GM19043 (cell line): ENCODE data around the gene ZPR1.
A peak's percentile ranks its signal among the peaks of the same experiment; 100 is the strongest.
"Not testable (repeated sequence)": the region's sequence is repeated elsewhere in the genome, so short reads cannot be mapped to it uniquely, and the experiment has no call there.

Source experiments
- ATAC-seq: cut with Tn5 transposase; IDR thresholded peaks from one replicate; pipeline ENCODE4 v1.9.1; 2021; ENCODE audit warnings: low read depth; ENCODE audit not compliant: unreplicated experiment

Gene ZPR1

DNA sequence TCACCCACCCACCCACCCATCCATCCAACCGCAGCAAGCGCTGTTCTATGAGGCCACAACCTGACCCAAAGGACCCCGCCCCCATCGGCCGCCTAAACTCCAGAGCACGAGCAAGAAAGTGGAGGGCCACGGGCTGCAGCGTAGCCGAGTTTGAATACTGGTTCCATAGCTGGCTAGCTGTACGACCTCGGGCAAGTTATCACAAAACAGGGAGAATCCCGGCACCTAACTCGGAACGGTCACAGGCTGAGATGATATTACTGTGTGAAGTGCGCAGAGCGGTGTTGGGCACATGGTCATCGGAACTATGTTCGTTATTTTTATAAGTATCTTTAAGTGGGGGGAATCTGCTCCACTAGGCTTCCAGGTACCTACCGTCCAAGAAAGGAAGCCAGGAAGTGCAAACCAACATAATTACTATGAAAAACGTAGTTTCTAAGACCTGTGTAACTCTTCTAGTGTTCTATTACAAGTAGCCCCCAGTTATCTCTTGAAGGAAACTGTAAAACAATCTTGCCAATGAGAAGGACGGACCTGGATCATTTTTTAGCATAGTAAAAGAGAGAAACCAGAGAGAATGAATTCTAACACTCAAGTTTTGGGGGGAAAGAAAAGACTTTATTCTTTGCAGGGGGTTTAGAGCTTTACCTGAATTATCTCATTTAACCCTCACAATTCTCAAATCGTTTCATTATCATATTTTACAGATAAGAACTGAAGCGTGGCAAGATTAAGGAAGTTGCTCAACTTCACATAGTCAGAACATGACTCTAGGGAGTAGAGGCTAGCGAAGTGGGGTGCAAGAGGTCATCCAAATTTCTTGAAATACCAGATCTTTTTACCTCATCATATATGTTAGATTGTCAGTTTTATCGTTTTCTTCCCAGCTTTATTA lies 14.4 kb downstream of the ZPR1 start:
- peak; percentile 36 for ATAC-seq

DNA sequence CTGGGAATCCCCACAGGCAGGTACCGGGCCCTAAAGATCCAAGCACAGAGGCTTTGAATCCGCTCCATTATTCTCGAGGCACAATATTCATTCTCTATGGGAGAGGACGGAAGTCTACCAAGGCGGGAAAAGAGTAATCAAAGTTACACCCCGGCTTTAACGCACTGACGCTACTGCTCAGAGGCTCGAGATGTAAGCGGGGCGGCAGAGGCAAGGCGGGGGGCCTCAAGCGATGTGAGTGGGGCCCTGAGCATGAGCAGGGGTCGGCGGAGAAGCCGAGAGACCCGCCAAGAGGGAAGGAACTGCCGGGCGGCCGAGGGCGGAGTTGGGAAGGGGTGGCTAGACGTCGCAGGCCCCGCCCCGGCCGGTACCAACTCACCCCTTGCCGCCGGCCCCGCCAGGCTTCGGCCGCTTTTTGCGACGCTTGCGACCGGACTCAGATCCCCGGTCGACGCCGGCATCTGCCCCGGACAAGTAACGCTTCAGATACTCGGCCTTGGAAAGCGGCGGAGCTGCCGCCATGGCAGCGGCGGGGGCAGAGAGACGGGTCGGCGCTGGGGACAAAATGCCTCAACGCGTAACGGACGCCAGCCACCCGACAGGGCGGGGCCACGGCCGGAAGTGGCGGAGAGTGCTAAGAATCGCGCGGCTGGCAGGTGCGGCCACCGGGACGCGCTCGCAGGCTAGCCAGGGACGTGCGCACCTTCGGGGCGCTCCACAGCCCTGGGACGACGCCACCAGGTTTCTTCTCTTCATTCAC lies 15.2 kb downstream of the ZPR1 start, which contains the start of gene BUD13:
TSS of gene BUD13 (minus strand) at position 545 of the 760 bp plus-strand sequence. CDS start at position 522, 23 bp downstream.
- ATAC-seq: peak; percentile 88

DNA sequence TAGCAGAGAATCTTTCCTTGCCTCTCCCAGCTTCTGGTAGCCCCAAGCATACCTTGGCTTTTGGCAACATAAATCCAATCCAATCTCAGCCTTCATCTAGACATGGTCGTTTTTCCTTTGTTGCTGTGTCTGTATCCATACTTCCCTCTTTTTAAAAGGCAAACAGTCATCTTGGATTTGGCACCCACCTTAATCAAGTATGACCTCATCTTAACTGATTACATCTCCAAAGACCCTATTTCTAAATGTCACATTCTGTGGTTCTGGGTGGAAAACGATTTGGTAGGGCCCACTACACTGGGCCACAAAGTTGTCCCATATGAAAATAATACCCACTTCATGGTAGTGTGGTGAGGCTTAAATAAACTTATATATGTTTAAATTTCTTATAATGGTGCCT lies 15.9 kb downstream of the ZPR1 start:
- ATAC-seq: no peak

DNA sequence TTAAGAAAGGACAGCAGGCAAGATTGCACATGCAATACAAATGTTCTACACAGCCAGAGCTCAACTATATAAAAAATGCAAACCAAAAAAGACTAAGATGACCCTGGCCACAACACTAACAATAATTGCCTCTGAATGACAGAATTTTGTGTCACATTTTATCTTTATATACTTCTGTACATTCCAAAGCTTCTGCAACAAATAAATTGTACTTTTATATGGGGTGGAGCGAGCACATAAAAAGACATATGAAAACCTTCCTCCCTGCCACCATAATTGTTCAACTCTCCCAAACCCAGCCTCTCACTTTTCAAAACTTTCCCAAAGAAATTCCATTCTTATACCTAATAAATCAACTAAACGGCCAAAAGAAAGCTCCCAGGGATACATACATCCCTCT lies 25.7 kb downstream of the ZPR1 start:
- no peak for ATAC-seq

DNA sequence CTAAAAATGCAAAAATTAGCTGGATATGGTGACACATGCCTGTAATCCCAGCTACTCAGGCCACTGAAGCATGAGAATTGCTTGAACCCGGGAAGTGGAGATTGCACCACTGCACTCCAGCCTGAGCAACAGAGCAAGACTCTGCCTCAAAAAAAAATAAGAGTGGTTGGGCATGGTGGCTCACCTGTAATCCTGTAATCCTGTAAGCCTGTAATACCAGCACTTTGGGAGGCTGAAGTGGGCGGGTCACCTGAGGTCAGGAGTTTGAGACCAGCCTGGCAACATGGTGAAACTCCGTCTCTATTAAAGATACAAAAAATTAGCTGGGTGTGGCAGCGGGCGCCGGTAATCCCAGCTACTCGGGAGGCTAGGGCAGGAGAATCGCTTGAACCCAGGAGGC lies 31.8 kb downstream of the ZPR1 start:
- not testable (repeated sequence) for ATAC-seq

DNA sequence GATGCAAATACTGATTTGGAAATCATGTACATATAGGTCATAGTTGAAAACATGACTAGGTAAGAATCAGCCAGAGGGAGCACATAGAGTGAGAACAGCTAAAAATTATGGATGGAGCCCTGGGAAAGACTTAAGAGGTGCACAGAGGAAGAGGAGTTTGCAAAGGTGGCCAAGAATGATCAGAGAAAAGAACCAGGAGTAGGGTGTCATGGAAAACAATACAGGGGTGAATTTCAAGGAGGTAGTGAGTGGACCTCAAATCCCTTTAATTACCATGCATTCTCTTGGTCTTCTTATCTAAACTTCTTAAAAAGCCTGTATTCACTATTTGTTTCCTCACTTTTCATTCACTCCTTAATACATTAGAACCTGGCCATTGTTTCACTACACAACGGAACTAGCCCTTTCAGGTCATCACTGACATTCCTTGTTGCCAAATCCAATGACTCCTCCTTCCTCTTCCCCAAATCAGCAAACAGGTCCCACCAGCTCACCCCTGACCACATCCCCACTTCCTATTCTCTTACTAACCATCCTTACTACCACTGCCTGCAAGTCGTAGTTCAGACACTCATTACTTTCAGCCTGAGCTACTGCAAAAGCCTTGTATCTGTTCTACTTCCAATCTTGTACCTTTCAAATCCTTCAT lies 37.6 kb downstream of the ZPR1 start:
- ATAC-seq: no peak

DNA sequence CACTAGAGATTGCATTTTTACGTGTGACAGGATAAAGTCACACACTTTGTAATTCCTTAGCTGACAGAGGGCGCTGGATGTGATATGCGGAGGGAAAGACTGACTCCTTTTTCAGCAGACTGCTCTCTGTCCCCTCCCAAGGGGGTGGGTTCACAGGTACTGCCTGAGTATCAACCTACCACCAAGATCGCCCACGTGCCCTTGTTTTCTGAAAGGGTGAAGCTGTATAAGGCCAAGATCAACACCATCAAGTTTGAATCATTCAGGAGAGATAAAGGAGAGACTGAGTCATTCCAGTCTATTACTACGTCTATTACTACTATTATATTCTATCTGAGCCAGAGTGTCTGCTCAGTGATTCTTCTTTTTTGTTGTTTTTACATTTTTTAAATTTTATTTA lies 45.7 kb downstream of the ZPR1 start:
- no peak for ATAC-seq

DNA sequence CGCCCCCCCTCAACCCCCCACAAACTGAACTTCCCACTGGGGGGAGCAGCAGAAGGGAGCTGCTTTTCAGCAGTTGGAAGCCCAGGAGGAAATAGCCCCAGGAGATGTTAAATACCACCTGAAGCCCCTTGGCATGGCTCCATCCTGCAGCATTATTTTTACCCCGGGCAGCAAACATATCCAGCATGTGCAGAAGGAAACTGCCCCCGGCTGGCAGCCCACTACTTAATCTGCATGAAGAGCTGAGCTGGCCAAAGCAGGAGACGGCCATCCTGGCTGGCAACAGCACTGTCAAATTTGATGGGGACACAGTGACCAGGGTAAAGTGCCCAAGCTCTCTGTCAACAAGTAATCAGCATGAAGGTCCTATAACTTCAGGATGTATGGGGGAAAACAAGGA lies 47.1 kb downstream of the ZPR1 start:
- ATAC-seq: no peak

DNA sequence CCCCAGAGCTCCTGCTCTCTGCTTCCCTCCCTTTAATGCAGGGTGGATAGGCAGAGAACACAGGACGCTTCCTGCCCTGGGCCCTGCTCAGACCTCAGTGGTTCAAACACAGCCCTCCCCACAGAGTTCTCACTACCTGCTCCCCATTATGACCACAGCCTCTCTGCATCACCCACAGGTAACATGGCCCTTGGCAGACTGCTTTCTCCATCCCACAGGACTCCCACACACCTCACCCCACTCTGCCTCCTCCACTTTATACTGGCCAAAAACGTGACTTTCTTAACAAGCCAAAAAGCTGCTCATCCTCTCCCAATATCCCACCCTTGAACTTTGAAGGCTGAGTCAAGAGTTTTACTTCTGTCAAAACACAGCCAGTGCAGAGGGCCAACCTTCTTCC lies 48.8 kb downstream of the ZPR1 start:
- ATAC-seq: no peak

DNA sequence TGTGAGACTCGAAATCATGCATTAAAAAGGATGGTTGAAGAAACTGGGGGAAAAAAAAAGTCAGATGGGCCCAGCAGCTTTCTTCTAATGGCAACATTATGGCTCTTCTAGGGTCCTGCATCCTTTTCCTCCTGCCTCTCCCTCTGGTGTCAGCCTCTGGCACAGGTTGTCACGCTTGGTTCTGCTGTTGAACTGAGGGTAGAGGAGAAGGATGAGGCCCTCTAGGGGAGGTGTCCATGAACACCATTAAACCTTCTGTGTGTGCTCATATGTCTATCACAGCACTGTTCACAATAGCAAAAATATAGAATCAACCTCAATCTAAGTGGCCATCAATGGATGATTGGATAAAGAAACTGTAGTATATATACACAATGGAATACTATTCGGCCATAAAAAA lies 51.1 kb downstream of the ZPR1 start:
- ATAC-seq: no peak

DNA sequence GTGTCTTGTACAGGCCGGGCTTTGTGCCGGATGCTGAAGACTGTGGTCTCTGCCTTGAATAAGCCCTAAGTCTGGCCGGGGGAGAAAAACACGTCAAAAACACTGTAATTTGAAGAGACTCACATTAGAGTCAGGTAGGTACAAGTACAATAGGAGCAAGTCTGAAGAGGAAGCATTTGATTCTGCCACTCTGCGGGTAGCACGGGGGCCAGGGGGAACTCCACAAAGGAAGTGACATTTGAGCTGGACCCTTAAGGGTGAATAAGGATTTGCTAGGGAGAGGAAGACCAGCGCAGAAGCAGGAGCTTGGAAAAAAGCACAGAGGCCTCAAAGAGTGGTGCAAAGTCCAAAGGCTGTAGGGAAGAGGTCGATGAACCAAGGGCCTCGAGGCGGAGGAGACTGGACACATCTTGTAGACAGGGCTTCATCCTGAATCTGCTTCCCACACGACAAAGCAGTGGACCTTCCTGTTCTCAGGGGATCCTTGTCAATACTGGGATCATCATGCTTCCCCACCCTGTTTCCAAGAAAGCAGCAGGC lies 53.8 kb downstream of the ZPR1 start:
- no peak for ATAC-seq

DNA sequence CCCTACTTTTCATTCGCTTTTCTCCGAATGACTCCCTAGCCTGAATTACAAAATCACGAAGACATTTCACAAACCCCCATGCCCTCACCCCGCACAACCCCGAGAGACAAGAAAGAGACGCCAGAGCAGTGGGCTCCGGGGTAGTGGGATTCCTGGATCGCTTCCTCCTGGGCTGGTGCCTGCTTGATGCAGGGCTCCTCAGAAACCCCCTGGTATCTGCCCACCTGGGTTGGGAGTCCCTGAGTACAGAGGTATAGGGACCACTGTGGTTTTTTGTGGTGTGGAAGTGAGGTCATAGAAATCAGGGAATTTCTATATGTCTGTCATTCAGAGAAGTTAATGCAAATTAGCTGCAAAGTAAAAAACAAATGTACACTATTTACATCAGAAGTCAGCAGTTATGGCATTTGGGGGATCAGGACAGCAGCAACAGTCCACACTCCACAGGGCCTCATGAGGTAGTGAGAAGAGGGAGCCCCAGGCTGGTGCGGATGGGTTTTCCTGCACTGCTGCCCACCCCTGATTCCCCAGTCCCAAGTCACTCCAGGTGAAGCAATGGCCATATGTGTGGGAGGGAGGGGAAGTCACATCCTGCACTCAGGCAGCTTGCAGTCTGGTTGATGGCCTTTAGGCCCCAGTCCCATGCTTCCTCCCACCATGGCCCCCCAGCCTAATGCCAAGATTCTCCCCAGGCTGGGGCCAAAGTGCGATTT lies 54.6 kb downstream of the ZPR1 start:
- no peak for ATAC-seq

DNA sequence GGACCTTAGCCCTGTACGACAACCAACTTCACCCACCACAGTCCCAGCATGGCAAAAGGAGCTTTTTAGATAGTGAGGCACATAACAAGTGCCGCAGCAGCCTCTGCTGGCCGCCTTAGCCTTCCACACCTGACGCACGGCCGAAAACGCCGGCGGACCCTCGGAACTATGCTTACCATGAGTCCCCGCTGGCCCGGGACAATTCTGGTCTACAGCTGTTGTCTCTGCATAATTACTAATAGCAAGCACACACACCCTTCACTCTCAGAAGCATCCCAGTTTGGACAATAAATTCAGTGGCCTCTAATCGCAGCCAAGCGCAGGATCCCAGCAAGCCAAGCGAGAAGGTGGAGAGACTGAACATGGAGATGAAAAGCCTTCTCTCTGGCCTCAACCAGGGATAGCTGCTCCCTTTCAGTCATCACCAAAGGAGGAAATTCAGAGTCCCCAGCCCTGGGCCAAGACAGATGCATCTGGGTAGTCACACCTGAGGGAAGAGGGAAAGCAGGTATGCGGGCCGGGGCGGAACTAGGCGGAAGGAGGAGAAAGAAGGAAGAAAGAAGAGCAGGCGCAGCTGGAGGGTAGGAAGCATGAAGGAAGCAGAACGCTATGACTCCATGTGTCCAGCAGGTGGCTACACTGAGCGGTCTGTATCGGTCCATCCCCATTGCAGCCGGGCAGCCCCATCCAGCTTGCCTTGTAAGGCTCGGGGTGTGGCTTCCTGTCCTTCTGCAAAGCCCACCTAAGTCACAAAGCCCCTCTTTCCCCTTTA lies 55.4 kb downstream of the ZPR1 start:
- ATAC-seq: peak; percentile 84

DNA sequence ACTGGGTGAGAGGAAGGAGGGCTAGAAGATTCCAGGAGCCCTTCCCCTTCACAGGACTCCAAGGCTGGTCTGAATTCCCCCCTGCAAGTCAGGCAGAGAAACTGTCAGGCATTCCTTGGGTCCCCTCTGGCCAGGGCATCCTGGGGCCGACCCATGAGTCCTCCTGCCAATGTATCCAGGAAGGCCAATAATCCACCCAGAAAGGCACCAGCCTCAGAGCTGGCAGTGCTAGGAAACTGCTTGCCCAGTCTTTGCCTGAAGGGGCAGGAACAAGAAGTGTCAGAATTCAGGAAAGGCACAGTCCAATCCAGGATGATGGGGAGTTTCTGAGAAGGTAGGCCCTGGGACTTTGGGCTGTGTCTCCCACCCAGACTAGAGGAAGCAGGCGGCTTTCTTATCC lies 56.0 kb downstream of the ZPR1 start:
- ATAC-seq: no peak

DNA sequence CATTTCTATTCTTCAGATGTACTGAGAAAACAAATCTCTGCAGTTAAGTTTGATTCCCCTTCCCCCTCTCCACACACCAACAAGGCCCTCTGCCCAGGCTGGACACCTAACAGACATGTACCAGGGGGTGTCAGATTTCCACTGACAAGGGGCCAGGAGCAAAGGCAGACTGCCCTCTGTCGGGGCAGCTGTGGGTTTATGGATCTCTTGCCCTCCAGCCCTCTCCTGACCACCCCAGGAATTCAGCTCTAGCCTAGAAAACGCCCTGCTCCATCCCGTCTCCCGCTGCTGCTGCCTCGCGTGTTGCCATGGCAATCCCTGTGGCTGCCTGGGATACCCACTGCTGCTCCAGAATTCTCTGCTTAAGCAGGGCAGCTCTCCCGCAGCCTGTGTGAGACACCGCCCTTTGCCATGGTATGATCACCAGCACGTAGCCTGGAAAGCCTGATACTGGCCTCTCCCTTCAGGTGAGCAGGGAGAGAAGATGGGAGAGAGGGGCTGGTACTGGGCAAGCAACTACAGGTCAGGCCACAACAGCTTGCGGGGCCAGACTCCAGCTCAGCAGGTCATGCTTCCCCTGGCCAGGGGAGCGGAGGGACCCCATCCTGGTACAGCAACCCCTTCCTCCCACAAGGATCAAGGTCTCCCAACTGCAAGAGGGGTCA lies 56.6 kb downstream of the ZPR1 start:
- ATAC-seq: no peak

DNA sequence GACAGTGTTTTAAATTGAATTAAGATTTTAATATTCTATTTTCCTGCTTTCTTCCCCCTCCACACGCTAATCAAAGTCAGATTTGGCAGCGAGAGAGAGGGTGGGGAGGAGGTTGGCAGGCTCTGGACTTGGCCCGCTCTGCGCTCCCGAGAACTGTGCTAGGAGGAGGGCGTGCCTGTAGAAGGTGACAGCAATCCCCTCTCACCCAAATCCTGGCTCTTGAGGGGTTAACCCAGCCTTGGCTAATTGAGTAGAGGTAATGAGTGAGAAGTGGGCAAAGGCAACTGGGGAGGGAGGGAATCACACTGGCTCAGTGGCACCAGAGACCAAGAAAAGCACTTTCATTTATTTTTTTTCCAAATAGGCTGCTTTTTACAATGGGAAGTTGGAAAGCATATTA lies 57.2 kb downstream of the ZPR1 start:
- no peak for ATAC-seq

DNA sequence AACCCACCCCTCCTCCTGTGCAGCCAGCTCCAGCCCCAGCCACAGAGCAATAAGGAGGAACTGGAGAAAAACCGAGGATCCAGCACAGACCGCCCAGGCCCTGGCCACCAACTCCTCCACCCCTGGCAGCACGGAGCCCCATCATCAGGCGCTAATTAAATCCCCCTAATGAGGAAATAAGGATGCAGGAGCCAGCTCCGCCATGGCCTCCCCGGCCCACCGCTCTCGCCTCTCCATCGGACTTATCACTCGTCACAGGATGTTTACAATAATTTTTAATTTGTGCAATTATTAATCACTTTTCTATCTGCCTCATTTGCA lies 57.6 kb downstream of the ZPR1 start:
- ATAC-seq: no peak

DNA sequence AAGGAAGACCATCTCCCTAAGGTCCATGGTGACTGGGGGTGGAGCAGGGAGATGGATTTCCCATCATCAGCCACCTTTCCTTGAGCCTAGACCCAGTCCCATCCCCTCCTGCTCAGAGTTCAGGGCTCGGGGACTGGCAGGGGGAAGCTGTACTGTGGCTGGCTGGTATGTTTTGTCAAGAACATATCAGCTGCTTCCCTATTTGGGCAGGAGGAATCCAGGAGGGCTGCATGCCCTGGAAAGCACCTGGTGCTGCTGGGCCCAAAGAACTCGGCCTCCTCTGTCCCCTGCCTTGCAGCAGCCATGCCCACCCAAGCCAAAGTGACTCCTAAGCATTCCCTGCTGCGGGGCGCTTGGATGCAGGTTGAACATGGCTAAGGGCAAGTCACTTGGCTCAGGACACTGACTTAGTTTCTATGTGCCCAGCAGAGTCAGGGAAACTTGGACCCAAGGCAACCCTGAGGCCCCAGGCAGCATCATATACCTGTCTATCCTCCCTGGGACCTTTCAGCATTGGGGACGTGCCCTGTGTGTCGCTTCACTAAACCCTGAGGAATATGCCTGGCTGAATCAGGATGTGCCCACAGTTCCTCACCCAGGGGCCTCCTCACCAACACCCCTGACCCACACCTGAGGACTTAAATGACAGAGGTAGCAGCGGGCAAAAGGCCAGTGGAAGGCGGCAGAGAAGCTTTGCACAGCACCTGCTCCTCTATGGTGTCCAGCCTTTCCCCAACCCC lies 58.2 kb downstream of the ZPR1 start:
- no peak for ATAC-seq

DNA sequence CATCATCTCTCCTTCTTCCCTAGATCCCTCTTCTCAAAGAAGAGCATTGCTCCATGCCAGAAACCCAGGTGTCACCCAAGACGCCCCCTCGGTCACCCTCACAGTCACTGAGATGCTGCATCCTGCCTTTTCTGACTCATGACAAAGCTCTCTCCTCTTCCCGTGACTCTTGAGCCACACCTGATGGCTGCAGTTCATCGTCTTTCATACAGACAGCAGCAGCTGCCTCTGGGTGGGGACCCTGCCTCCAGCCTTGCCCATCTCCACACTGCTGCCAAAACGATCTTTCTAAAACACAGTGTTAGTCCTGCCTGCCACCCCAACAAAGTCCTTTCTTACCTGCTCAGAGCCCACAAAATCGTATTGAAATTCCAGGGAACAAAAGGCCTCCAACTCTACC lies 59.8 kb downstream of the ZPR1 start:
- ATAC-seq: no peak
